ENCODE measurements around the gene C2orf81. TPM values are rescaled to one million over a fixed set of nuclear protein-coding genes. Genes with fewer than 3 reads are reported as not detected.

C2orf81 gene
- total RNA-seq, 1 donor from 2014 or later = 6.0 TPM

DNA sequence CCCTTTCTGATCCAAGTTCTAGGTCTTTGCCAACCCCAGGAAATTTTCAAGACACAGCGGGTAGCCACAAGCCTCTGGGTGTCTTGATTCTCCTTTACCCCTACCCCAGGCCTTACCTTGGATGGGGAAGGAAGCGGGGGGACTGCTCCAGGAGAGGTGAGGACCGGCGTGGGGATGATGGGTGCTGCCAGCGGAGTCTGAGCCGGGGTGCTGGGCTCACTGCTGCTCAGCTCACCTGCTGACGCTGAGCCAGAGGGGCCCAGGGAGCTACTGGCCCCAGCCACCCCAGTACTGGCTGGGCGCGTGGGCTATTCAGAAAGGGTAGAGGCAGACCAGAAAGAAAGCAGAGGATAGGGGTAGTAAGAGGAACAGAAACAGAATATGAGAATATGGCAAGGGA lies 50.0 kb downstream of the C2orf81 start:
- Mint-ChIP-seq H3K9me3 (no peaks in the 10 kb centered on the region), H3K4me1 (peaks cover 15% of the 10 kb centered on the region), H3K36me3 (peaks cover 27% of the 10 kb centered on the region), H3K27me3 (ENCODE audit: low read depth) (no peaks in the 10 kb centered on the region), H3K4me3 (no peak overlapping the region), H3K27ac (no peak overlapping the region)
- TF ChIP-seq, protein P1, sequence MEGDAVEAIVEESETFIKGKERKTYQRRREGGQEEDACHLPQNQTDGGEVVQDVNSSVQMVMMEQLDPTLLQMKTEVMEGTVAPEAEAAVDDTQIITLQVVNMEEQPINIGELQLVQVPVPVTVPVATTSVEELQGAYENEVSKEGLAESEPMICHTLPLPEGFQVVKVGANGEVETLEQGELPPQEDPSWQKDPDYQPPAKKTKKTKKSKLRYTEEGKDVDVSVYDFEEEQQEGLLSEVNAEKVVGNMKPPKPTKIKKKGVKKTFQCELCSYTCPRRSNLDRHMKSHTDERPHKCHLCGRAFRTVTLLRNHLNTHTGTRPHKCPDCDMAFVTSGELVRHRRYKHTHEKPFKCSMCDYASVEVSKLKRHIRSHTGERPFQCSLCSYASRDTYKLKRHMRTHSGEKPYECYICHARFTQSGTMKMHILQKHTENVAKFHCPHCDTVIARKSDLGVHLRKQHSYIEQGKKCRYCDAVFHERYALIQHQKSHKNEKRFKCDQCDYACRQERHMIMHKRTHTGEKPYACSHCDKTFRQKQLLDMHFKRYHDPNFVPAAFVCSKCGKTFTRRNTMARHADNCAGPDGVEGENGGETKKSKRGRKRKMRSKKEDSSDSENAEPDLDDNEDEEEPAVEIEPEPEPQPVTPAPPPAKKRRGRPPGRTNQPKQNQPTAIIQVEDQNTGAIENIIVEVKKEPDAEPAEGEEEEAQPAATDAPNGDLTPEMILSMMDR (IDR thresholded peaks at IDR 0.05; ENCODE audit: unreplicated experiment) = no peak
- no peak for DNase-seq (ENCODE audit: low spot score in 2 of 2, unreplicated experiment in 2 of 2)

DNA sequence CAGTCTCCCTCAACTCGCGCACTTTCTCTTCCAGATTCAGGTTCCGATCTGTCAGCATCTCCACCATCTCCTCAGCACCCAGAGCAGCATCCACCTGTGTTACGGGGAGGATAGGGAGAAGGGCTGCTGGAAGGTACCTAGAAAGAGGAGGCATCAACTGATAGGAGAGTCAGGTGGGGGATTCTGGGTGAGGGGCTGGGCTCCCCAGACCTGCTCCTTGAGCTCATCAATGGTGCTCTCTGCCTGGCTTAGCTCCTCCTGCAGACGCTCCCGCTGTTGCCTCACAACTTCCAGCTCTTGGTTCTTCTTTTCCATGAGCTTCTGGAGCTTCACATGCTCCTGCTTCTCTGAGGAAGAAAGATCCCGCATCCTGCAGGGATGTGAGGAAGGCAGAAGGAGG lies 51.4 kb downstream of the C2orf81 start:
- Mint-ChIP-seq H3K9me3 (no peaks in the 10 kb centered on the region), H3K36me3 (peaks cover 39% of the 10 kb centered on the region), H3K27me3 (ENCODE audit: low read depth) (no peaks in the 10 kb centered on the region), H3K4me1 (peaks cover 12% of the 10 kb centered on the region), H3K4me3 (no peak overlapping the region), H3K27ac (no peak overlapping the region)
- no peak for DNase-seq (ENCODE audit: low spot score in 2 of 2, unreplicated experiment in 2 of 2)
- TF ChIP-seq, protein P1 (IDR thresholded peaks at IDR 0.05; ENCODE audit: unreplicated experiment) = no peak

DNA sequence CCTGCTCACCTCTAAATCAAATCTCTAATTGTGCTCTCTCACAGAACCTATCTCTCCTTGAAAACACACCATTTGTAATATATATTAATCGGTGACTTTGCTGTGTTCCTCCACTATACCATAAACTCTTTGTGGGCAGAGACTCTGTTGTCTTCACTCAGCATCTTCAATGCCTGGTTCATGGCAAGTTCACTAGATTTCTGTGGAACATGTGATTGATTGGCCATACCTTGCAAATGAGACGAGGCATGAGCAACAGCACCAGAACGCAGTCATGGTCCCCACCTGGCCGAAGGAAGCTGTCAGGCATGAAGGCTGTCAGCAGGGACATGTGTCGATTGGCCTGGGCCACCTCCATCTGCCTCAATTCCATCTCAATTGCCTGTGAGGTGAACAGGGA lies 52.9 kb downstream of the C2orf81 start:
- H3K9me3 Mint-ChIP-seq = no peaks in the 10 kb centered on the region
- no peak overlapping the region for H3K4me3 Mint-ChIP-seq
- no peak for DNase-seq (ENCODE audit: low spot score in 2 of 2, unreplicated experiment in 2 of 2)
- no peak overlapping the region for H3K27ac Mint-ChIP-seq
- no peaks in the 10 kb centered on the region for H3K27me3 Mint-ChIP-seq (ENCODE audit: low read depth)
- no peaks in the 10 kb centered on the region for H3K4me1 Mint-ChIP-seq
- H3K36me3 Mint-ChIP-seq = peaks cover 44% of the 10 kb centered on the region
- TF ChIP-seq, protein P1 (IDR thresholded peaks at IDR 0.05; ENCODE audit: unreplicated experiment) = no peak

DNA sequence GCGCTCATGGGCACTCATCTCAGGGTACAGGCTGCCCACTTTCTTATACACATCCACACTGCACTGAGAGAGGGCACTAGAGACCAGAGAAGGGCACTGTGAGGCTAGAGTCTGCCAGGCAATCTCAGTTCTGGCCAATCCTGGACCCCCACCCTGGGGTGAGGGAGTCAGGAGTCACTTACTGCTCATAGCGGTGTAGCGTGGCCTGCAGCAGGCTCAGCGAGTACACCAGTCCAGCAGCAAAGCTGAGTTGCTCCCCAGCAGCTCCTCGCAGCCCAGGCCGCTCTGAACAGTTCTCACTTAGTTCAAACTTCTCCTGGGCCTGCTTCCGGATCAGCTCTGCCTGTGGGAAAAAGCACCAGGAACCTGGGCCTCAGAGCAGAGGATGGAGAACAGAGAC lies 53.6 kb downstream of the C2orf81 start:
- Mint-ChIP-seq H3K4me3 (no peak overlapping the region), H3K27me3 (ENCODE audit: low read depth) (no peaks in the 10 kb centered on the region), H3K9me3 (no peaks in the 10 kb centered on the region), H3K4me1 (no peaks in the 10 kb centered on the region), H3K27ac (no peak overlapping the region), H3K36me3 (peaks cover 46% of the 10 kb centered on the region)
- TF ChIP-seq, protein P1 (IDR thresholded peaks at IDR 0.05; ENCODE audit: unreplicated experiment) = no peak
- DNase-seq (ENCODE audit: low spot score in 2 of 2, unreplicated experiment in 2 of 2) = no peak

DNA sequence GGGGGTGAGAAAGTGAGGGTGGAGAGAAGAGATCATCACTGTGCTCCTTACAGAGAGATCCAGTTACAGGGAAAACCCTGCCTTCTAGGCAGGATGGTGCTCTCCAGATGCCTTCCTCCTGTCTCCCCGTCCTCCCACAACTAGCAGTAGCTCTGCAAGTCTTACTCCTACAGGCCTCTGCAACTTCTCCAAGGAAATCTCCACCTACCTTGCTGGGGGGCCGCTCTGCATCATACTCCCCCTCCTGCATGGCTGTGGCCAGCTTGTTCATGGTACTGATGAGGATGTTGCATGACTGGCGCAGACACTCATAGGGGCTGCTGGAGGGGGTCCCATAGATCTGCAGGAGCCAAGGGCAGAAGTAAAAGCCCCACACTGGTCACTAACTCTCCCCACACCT lies 55.4 kb downstream of the C2orf81 start:
- H3K27ac Mint-ChIP-seq = no peak overlapping the region
- no peaks in the 10 kb centered on the region for H3K4me1 Mint-ChIP-seq
- no peak overlapping the region for H3K4me3 Mint-ChIP-seq
- TF ChIP-seq, protein P1 (IDR thresholded peaks at IDR 0.05; ENCODE audit: unreplicated experiment) = no peak
- H3K27me3 Mint-ChIP-seq (ENCODE audit: low read depth) = no peaks in the 10 kb centered on the region
- peaks cover 54% of the 10 kb centered on the region for H3K36me3 Mint-ChIP-seq
- no peaks in the 10 kb centered on the region for H3K9me3 Mint-ChIP-seq
- DNase-seq (ENCODE audit: low spot score in 2 of 2, unreplicated experiment in 2 of 2) = no peak

All from mesothelial cell of epicardium (in vitro differentiated cells).